Activated CD4-positive, alpha-beta T cell treated with anti-CD3 and anti-CD28 coated beads, Interleukin-2, amount 50 U/mL, for 1 hour (primary cell): ENCODE data around the gene LARP1.
A peak's percentile ranks its signal among the peaks of the same experiment; 100 is the strongest.
"Not testable (repeated sequence)": the region's sequence is repeated elsewhere in the genome, so short reads cannot be mapped to it uniquely, and the experiment has no call there.

ENCODE experiments used
- DNase-seq: peaks from one replicate; pipeline ENCODE4 v3.0.0-alpha.2; 2020

LARP1 gene

DNA sequence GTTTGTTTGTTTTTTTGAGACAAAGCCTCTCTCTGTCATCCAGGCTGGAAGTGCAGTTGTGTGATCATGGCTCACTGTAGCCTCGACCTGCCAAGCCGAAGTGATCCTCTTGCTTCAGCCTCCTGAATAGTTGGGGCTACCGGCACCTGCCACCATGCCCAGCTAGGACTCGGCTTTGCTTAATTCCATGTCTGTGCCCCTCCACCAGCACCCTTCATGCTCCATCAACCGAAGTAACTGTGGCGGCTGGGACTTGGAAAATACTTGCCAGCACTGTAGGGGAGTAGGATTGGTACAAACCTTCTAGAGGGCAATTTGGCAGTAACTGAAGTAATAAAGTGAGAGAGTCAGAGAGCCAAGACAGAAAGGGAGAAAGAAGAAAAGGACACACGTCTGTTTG is 76.3 kb downstream of the LARP1 start:
- DNase-seq: no peak

DNA sequence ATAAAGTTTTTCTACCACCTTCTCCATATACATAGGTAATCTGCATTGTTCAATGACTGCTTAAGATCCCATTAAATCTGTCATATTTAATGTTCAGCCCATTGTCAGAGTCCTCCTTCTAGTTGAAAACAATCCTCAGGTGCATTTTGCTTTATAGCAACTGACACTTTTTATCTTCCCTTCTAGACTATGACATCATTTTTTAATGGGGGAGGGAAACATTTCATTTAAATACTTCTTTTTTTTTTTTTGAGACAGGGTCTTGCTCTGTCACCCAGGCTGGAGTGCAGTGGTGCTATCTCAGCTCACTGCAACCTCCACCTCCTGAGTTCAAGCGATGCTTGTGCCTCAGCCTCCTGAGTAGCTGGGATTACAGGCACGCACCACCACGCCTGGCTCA is 77.6 kb downstream of the LARP1 start:
- not testable (repeated sequence) for DNase-seq

DNA sequence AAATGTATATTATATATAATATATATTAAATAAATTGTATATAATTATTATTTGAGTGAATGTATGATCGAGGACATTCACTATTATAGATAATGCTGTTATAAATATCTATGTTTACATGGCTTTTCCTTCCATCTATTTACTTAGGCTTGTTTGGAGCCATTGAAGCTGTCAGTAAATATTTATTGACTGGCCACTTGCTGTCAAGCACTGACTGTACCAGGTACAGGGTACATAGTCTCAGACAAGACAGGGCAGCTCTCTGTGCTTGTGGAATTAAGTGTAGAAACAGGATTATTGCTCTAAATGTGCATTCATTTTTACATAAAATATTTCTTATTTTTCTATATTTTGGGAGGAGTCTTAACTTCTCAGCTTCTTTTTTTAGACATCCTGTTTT is 78.9 kb downstream of the LARP1 start:
- no peak for DNase-seq

DNA sequence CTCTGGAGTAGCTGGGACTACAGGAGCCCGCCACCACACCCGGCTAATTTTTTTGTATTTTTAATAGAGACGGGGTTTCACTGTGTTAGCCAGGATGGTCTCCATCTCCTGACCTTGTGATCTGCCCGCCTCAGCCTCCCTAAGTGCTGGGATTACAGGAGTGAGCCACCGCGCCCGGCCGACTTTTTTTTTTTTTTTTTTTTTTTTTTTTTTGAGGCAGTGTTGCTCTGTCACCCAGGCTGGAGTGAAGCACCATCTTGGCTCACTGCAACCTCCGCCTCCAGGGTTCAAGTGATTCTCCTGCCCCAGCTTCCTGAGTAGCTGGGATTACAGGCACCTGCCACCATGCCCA is 80.5 kb downstream of the LARP1 start:
- DNase-seq: not testable (repeated sequence)

DNA sequence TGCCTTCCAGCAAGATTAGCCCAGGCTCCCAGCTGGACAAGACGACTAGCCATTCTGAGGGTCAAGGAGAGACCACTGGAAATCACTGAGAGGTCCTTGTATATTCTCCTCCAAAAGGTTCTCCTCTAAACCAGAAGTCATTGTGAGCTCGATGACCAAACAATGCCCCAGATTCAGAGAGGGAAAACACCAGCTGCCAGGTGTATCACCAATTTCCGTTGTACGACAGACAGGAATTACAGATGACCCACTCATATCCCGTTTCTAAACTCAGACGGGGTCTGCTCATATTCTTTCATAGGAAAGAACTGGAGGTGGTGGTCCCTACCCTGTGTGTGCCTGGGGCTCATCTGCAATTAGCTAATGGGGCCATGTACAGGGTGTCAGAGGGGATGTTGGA is 81.0 kb downstream of the LARP1 start:
- no peak for DNase-seq

DNA sequence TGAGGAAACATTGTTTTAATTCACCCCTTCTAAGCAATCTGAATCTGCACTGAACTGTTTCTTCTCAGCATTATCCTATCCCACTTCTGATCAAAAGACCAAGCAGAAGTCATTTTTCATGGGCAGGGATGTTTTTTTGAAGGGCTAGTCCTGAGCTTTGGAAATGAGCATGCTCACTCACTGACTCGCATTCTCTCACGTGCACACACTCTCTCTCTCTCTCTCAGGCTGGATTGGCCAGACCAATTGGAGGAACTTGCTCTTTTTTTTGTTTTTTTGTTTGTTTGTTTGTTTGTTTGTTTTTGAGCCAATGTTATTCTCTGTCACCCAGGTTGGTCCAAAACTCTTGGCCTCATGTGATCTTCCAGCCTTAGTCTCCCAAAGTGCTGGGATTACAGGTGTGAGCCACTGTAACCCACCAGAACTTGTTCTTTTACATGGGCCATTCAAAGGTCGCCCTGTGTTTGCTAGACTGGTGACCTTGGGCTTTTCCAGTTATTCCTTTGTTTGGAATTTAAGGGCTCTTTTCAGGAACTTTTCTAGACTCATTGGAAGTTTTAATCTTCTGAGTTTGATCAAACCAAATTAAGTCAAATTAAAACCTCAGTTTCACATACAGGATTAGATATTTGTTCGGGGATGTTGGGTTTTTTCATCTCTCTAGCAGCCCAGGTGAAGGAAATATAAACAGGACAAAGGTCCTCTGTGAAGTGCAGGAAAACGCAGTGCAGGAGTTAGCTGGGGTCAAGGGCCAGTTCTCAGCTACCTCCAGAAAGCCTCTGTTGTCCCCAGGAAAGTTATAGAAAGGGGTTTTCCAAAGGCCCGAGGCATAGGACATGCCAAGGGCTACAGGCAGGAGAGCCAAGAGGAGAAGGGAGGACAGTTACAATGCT is 82.1 kb downstream of the LARP1 start:
- DNase-seq: no peak

DNA sequence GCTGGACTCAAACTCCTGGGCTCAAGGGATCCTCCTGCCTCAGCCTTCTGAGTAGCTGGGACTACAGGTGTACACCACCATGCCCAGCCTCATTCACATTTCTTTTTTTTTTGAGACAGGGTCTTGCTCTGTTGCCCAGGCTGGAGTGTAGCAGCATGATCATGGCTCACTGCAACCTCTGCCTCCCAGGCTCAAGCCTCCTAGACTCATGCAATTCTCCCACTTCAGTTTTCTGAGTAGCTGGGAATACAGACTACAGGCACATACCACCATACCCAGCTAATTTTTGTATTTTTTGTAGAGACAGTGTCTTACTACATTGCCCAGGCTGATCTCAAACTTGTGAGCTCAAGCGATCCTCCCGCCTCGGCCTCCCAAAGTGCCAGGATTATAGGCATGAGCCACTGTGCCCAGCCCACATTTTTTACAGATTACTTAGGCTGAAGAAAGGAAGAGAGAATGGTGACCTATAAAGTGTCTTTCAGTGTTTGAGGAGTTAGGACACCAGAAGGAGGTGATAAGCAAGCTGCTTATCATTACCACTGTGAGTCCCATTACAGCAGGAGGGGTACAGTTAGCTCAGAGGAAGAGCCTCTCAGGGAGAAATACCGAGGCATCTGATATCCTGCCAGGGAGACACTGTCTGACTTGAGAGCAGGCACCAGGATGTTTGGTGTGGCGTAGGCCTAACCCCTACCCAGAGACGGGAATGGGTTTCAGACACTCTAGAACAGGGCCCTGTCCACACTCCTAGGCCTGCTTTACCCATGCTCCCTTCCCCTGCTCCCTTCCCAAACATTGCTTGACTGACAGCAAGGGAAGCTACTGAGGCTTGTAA is 85.5 kb downstream of the LARP1 start:
- no peak for DNase-seq

DNA sequence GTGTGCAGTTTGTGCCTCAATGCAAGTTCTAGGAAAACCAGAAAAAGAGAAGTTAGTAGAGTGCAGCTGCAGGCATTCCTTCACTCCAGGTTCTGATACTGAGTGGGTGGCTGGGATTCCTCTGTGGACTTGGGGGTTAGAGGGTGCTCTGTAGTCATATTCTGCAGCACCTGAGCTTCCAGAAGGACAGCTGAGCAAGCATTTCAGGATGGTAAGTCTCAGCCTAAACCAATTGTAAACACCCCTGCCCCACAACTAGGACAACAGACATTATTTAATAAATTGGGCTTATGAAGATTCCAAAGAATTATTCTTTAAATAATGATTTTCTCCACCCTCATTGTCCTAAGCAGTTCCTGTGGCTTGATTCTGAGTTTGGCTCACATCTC is 86.1 kb downstream of the LARP1 start:
- no peak for DNase-seq

DNA sequence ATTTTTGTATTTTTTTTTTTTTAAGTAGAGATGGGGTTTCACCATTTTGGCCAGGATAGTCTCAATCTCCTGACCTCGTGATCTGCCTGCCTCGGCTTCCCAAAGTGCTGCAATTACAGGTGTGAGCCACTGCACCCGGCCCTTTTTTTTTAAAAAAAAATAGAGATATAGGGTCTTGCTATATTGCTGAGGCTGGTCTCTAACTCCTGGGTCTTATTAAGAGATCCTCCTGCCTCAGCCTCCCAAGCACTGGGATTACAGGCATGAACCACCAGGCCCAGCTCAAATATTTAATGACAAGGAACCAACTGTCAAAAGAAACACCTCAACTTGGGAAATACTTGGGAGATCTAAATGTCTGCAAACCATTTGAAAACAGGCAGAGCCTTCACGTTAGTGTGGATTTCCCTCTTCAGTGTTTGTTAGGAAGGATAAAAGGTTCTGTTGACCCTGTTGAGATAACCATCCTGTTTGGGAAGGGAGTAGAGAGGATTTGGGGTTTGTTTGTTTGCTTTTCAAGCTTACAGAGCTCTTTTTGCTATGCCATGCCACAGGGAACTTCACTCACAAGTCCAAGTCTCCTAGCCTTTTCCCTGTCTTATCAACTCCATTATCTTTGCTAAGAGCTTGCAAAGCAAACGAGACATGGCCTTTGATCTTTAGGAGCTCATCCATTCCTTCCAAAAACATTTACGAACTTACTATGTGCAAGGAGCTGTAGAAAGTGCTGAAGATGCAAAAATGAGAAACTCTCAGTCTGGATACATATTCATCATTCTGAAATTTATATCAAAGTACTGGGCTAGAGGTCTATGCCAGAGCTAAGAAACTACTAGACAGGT is 87.7 kb downstream of the LARP1 start:
- no peak for DNase-seq

DNA sequence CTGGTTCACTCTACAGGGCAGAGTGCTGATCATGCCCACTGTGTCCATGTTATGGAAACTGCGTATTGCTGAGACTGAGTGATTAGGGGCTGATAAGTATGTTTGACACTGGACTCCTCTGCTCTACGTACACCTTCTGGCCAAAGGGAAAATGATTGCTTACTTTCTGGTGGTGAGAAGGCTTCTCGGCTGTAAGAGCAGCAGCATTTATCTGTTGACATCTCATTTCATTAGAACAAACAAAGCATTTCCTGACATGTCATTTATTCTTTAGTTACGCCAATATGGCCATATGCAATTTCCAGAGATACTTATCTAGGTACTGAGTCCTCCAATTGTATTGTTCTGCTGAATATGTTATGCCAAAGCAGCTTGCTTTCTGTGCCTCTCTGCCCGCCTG is 89.6 kb downstream of the LARP1 start:
- DNase-seq: no peak

DNA sequence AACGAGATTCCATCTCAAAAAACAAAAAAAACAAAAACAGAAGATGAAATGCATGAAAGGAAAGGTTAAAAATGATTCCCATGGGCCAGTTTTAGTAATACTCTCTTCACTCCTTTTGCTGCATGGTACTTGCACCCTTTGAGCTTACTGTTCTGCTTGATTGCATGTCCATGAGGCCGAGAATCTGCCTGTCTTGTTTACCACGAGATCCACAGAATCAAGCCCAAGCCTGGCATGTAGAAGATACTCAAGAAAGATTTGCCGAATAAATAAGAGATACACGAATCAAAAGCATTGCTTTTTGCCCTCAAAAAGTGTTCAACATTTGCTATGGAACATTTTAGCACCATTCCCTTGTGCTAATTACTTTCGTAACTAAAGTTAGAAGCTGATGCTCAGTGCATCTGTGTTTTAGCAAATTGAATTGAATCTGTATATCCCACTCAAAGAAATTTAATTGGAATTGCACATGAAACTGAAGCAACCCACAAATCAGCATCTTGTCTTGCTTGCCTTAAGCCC is 94.1 kb downstream of the LARP1 start:
- no peak for DNase-seq

DNA sequence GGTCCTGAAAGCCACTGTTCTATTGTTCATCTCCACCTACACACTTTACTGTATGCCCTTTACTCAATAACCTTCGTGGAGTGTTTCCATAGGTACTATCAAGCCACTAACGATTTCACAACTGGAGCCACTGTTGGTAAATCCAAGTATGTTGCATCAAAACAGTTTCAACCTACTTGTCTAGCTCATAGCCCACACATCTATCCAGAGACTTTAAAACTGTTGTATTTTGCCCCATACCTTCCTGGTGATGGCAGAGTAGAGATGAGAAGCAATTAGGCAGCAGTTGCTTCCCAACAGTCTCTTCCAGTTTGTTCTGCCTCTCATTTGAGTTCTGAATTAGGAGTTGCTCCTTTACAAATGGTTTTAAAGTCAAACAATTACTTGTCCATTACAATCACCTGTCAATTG is 94.6 kb downstream of the LARP1 start:
- DNase-seq: no peak

DNA sequence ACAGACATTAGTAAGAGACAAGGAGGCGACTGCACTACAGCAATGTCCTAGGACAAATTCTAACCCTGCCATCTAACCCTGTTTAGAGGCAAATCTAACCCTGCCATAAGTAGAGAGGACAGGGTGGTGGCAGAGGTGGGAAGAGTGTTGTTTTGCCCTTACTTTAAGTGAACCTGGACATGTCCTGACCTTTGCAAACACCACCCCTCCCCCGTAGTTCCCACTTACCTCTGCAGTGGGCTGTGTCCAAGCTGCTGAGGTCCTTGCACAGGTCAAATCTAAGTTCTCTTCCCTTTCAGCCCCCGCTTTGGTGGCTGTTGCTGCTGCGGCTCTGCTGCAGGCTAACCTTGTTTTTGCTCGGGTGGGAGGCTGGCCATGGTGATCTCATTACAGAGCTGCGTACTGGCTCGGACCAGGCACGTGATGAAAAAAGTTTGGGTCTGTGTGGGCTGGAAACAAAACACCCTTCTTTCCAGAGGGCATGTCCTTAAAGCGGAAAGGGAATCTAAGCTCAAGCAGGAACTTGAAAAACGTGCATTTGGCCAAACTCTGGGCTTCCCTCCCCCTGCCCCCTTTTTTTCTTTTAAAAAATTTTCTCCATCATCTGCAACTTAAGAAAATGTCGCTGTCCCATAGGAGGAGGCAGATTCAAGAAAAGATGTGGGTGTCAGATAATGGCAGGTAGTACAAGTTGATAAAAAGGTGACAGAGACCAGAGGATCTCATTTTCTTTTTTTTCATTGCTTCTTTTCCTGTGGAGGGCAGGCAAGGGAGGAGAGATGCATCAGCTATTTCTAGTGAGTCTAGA is 95.3 kb downstream of the LARP1 start, which contains the start of gene FAXDC2:
Gene FAXDC2, minus strand, starts transcription at position 349 of the 808 bp plus-strand sequence. CDS start 12,425 bp downstream, outside the sequence.
- DNase-seq: no peak

DNA sequence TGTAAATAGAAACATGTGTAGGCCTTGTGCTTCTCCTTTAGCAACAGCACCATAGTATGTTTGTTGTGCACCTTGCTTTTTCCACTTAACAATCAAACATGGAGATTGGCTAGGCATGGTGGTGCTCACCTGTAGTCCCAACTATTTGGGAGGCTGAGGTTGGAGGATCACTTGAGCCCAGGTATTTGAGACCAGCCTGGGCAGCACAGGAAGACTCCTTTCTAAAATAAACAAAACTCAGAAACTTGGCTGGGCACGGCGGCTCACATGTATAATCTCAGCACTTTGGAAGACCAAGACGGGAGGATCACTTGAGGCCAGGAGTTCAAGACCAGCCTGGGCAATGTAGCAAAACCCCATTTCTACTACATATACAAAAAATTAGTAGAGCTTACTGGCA is 96.2 kb downstream of the LARP1 start:
- DNase-seq: no peak

DNA sequence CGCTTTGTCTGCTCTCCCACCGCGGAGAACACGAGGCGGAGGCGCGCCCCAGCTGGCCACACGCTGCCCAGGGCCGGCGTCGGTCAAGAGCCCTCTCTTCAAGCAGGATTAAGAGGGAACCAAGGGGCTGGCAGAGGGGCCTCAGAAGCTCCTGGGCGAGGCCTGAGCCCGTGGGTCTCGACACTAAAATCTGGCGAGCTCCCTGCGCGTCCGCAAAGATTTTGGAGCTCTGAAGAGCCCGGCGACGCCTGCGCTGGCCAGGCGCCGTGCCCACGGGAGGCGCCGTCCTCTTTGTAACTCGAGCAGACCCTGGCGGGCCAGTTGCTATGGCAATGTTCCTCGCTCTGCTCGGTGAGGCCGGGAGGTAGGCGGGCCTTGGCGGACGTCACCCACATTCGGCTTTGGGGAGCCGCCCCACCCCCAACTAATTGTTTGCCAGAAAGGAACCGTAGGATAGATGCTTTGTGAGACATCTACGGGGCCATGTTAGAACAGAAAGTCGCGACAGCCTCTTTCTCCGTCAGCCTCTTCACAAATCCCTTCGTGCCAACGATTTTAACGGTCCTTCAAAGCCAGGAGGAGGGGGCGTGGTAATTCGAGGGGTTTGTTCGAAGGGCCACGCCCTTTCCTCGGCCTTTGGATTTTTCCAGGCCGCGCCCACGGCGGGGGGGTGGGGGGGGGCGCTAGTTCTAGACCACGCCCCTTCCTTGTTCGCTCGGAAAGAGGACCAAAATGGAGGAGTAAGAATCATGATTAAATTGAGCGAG is 102.5 kb downstream of the LARP1 start:
- DNase-seq: peak; percentile 88

DNA sequence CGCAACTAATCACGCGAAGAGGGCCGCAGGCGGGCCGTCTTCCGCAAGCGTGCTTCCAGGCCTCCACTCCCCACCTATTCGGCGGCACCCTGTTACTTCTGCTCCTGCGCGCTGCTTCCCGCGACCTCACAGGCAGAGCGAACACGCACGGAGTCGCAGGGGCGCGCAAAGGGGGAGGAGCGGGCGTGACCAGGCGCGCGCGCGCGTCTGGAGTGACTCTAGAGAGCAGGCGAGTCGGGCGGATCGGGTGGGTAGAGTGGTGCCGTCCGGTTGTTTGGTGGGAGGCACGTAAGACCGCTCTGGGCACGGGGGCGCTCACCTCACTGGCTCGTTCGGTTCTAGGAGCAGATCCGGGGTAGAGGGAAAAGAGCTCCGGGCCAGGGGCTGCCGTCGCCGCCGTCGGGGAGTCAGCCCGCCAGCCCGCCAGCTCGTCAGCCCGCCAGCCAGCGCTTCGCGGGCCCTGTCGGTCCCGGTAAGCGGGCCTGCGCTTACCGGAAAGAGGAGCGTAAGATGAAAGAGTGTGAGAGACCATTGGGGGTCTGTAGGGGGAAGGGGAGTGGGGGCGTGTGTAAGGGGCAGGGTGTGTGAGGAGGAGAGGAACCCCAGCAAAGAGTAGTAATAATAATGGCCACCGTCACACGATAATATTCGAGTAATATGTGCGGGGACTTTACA is 103.3 kb downstream of the LARP1 start, which contains the start of gene CNOT8:
Gene CNOT8, plus strand, starts transcription at position 331 of the 675 bp plus-strand sequence. CDS start 4,652 bp downstream, outside the sequence.
- peak; percentile 98 for DNase-seq

DNA sequence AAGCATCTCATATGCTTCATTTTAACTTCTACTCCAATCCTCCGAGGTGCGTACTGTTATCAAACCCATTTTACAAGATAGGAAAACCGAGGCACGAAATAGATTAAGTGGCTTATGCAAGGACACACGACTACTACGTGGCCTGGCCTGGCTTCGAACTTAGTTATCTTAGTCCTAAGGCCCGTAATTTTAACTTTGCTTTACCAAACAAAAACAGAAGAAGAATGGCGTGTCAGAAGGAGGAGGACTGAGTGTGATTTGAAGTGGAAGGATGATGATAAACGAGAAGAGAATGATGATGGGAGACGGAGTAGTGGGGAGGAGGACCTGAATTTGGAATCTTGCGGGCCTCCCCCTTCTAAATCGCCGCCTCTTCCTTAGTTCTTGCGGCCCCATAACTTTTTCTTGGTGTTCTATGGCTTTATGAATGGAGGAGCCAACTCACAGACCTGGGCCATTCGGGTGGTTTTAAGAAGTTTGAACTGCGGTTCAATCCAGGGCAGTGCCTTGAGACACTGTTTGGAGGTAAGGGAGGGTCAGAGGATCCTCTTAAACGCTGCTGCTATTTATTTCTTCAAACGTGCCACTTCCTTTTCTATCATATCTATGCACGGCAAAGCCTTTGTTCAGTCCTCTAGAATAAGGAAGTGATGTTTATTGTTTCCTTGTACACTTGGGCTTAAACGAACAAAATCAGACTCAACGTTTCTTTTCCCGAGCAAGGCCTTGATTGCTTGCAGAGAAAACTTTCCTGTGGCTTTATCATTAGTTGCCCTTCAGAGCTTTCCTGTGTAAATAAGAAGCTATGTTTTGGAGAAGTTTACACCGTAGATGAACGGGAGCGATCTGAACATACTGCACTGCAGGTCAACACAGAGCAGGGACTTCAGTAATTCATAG is 104.0 kb downstream of the LARP1 start:
- peak; percentile 2 for DNase-seq

DNA sequence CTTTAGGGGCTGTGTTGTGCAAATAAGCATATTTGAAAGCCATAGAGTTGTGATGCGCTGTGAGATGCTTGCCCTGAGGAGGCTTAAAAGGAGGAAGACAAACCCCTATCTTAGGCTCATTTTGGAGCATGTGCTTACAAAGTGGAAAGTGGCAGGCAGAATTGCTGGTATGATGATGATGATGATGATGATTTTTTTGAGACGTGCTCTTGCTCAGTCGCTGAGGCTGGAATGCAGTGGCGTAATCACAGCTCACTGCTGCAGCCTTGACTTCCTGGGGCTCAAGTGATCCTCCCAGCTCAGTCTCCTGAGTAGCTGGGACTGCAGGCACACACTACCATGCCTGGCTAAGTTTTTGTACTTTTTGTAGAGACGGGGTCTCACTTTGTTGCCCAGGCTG is 104.9 kb downstream of the LARP1 start:
- DNase-seq: peak; percentile 1

DNA sequence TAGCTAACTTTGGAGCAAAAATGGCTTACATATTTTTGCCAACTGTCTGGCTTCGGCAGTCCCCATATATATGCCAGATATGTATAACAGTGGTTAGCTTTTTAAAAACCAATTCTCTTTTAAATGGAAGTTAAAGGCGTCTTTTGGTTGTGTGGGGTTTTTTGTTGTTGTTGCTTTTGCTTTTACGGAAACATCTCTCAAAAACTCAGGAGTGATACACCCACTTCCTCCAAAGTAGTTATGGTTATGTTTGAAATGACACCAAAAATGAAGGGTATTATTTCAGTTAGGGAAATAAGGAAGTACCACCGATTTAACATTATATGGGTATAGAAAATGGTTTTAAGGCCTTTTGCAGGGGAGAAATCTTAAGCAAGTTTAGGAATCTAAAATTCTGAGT is 105.6 kb downstream of the LARP1 start:
- no peak for DNase-seq
